Myocyte (in vitro differentiated cells): Measurements from ENCODE around the gene RNU6-9. TPM values are rescaled to one million over a fixed set of nuclear protein-coding genes. Genes with fewer than 3 reads are reported as not detected.

Source experiments
- DNase-seq: peaks from one replicate; pipeline ENCODE4 v3.0.0-alpha.2; 2012; ENCODE audit warnings: low read depth
- total RNA-seq: library from RNA; depleted of rRNA; stranded (reverse); fragments of >200 nt; gene quantifications from 2 replicates; pipeline ENCODE4 v1.2.3, GENCODE V29; 2014

RNU6-9 gene
- total RNA-seq, 1 donor from 2014 or later: not detected

- no peak for DNase-seq
These were observed 24.3 kb downstream of the RNU6-9 start, which contains the start of gene KISS1R for GRCh38 chr19:917323-918151. Gene KISS1R, plus strand, starts transcription at chr19:917333. Its CDS starts 170 bp downstream, at chr19:917503.

- no peak for DNase-seq
These were observed 24.8 kb downstream of the RNU6-9 start for GRCh38 chr19:918152-918437.

GRCh38 chr19:918481-919198 is 25.4 kb downstream of the RNU6-9 start:
- no peak for DNase-seq

- DNase-seq: no peak
These were observed 26.1 kb downstream of the RNU6-9 start for GRCh38 chr19:919199-920050.

DNA sequence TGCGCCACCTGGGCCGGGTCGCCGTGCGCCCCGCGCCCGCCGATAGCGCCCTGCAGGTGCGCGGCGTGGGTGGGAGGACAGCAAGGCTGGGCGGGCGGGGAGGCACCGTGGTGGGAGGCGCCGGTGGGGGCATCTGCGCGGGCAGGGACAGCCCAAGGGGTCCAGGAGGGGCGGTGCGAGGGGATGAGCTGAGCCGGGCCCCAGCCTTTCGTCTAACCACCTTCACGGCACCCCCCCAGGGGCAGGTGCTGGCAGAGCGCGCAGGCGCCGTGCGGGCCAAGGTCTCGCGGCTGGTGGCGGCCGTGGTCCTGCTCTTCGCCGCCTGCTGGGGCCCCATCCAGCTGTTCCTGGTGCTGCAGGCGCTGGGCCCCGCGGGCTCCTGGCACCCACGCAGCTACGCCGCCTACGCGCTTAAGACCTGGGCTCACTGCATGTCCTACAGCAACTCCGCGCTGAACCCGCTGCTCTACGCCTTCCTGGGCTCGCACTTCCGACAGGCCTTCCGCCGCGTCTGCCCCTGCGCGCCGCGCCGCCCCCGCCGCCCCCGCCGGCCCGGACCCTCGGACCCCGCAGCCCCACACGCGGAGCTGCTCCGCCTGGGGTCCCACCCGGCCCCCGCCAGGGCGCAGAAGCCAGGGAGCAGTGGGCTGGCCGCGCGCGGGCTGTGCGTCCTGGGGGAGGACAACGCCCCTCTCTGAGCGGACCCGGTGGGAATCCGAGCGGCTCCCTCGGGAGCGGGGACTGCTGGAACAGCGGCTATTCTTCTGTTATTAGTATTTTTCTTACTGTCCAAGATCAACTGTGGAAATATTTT is 27.0 kb downstream of the RNU6-9 start:
- no peak for DNase-seq

DNA sequence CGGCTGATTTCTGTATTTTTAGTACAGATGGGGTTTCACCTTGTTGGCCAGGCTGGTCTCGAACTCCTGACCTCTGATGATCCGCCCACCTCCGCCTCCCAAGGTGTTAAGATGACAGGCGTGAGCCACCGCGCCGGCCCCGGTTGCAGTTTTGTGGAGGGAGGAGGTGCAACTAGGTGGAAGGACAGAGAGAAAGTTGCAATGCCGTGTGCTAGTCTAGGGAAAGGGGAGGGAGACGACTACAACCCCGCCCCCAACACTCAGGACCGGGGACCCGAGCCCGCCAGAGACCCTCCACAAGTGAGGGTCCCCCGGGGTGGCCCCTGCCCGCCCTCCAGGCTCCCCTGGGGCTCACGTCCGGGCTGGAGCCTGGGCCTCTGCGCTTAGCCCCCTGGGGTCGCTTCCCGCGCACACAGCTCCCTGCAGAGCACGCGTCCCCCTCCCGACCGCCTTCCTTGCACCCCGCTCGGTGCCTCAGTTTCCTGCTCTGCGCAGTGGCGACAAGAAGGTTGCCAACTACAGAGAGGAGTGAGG is 31.3 kb downstream of the RNU6-9 start:
- DNase-seq: no peak

DNA sequence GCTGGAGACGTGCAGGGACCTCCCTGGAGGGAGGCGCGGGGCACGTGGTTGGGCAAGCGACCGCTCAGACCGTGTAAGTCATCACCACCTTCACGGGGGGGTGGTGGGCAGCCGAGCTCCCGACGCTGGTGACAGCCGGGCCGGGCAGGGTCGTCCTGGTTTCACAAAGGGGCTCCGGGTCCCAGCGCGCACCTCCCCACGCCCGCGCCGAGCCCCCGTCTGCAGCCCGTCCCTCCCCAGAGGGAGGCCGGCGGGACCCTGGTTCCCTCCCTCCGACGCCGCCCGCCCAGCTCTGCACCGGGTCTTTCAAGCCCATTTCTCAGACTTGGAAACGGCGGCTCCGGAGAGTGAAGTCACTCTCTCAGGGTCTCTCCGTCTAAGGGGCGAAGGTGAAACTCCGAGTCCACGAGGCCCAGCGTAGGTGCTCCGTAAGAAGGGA is 31.8 kb downstream of the RNU6-9 start:
- no peak for DNase-seq

- DNase-seq: peak; percentile 86
These were observed 32.4 kb downstream of the RNU6-9 start, which contains the start of gene ARID3A for GRCh38 chr19:925526-926322. Gene ARID3A, plus strand, starts transcription at chr19:926035. Its CDS starts 3,494 bp downstream, at chr19:929529.

DNA sequence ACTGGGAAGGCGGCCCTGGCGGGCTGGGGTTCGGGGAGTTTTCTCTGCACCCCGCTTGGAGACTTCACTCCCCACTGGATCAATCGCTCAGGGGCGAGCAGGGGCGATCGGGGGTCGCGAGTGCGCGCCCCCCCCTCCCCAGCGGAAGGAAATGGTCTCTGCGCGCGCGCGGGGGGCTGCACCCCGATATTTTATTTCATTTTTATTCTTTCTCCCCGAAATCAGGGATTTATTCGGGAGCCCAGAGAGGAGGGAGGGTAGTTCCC is 33.0 kb downstream of the RNU6-9 start:
- DNase-seq: no peak

DNA sequence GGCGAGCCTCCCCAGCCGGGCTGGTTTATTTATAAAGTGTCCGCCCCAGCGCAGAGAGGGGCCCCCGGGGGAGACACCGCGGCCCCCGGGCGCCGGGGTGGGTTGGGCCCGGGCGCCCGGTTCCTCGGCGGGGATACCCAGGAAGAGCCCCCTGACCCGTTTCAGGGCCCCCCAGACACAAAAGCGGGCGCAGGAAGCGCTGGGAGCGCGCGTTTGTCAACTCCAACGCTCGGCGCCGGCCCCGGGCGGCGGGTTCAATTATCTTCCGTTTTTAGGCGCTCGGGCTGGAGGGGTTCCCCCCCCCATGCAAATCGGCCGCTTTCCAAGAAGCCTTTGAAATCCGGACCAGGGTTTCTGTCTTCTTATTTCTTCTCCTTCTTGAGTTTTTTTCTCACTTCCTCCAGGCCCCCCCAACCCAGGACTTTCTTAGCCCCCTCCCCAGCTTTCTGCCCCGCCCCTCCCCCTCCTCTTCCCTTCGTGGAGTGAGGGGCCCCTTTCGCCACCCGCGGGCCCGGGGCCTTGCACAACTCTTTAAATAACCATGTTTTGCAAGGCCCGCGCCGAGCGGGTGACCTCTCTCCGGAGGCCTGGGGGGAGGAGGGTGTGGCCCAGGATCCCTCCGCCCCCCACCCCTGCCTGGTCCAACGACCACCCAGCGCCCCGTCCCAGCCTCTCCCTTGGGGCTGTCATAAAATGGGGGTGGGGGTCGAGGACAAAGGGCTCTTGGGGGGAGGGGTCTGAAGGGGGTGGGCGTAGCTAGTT is 33.5 kb downstream of the RNU6-9 start:
- peak; percentile 24 for DNase-seq

- DNase-seq: no peak
These were observed 34.1 kb downstream of the RNU6-9 start for GRCh38 chr19:927351-927779.

DNA sequence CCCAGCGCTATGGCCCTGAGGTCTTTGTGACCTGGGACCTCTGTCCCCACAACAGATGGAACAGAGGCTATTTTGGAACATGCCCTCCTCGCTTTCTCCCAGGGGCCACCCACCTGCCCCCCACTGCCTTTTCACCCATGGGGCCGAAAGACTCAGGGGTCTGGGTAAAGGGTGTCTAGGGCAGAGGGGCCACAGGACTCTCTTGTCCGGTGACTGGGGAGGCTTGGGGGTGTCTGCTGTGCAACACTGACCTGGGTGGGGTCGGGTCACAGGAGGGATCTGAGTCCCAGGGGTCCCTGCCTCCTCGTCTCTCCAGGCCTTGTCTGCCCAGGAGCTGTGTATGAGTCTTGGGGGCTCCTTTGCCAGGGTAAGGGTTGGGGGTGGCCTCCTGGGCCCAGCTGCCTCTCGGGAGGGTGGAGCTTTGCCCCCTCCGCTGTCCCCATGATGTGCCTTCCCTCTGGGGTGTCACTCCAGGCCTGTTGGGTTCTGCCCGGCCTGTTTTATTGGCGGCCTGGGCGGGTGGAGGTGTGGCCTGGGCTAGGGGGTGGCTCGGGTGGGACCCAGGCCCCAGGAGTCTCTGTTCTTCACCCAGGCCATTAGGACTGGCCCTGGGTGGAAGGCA is 34.6 kb downstream of the RNU6-9 start:
- no peak for DNase-seq

GRCh38 chr19:928471-929202 is 35.4 kb downstream of the RNU6-9 start:
- DNase-seq: no peak

- DNase-seq: no peak
These were observed 36.1 kb downstream of the RNU6-9 start for GRCh38 chr19:929203-929890.

DNA sequence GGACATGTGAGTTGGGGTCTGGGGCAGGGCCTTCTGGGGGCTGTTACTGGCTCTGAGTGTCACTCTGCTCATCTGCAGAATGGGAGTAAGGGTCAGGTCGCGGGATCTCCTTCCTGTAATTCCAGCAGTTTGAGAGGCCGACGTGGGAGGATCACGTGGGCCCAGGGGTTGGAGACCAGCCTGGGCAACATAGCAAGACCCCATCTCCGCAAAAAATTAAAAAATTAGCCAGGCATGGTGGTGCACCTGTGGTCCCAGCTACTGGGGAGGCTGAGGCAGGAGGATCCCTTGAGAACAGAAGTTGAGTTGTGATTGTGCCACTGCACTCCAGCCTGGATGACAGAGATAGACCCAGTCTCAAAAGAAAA is 36.6 kb downstream of the RNU6-9 start:
- DNase-seq: no peak

- DNase-seq: no peak
These were observed 38.8 kb downstream of the RNU6-9 start for GRCh38 chr19:931860-932647.
